SK-N-SH treated with all-trans-retinoic acid at 6 μM for 48 hours (cell line): ENCODE data around the gene NOL11.
A peak's percentile ranks its signal among the peaks of the same experiment; 100 is the strongest.

Experiments
- BACH2 ChIP-seq: fragments of 250-450 bp; sonication (Bioruptor Pico); IDR thresholded peaks from 2 replicates; pipeline ENCODE4 v1.9.0; 2021; ENCODE audit warnings: mild to moderate bottlenecking, borderline replicate concordance
- ESRRG ChIP-seq: fragments of 250-450 bp; sonication (Bioruptor Pico); IDR thresholded peaks from 2 replicates; pipeline ENCODE4 v1.6.1; 2021; ENCODE audit warnings: mild to moderate bottlenecking
- PPARA ChIP-seq: fragments of 250-450 bp; sonication (Bioruptor Pico); IDR thresholded peaks from 2 replicates; pipeline ENCODE4 v1.5.0; 2020; ENCODE audit warnings: mild to moderate bottlenecking, borderline replicate concordance
- ZNF565 ChIP-seq: fragments of 450-650 bp; formaldehyde crosslinking; conservative IDR thresholded peaks from 2 replicates; pipeline ENCODE4 v1.5.0; 2020; ENCODE audit warnings: low read depth, mild to moderate bottlenecking, moderate library complexity

GRCh38 chr17:67696347-67696746 lies 21.4 kb upstream of the NOL11 start:
- 0 out of 2 replicates have a peak, but pooled peaks have one; percentile 22 for TF ChIP-seq ESRRG (CRISPR knock-in tag)
- TF ChIP-seq PPARA (CRISPR knock-in tag) = no peak
- TF ChIP-seq BACH2 (CRISPR knock-in tag) = no peak
- TF ChIP-seq ZNF565 (CRISPR knock-in tag) = no peak
